Liver (tissue), 9 donors: ENCODE measurements around the gene MALT1. TPM values are rescaled to one million over a fixed set of nuclear protein-coding genes. Genes with fewer than 3 reads are reported as not detected.
A peak's percentile ranks its signal among the peaks of the same experiment; 100 is the strongest.

Experiments used
- DNase-seq: peaks from one replicate; pipeline ENCODE4 v3.0.0-alpha.2; 2017; ENCODE audit warnings: low spot score
- H3K27ac ChIP-seq, 2 donors: one replicate each; pipeline ENCODE4 v1.7.0; 2013; ENCODE audit warnings: inconsistent platforms in 2 of 2, low read length in 2 of 2, control low read depth in 1 of 2, low read depth in 1 of 2, mild to moderate bottlenecking in 1 of 2
- H3K27me3 ChIP-seq, 4 donors: one replicate each; pipeline versions ENCODE4 v1.6.1 to v1.7.0; 2013; ENCODE audit warnings: low read length in 3 of 4, inconsistent platforms in 1 of 4, mild to moderate bottlenecking in 1 of 4, moderate library complexity in 1 of 4; ENCODE audit not compliant: control insufficient read depth in 4 of 4, insufficient read depth in 4 of 4
- H3K36me3 ChIP-seq, 4 donors: one replicate each; pipeline versions ENCODE4 v1.6.1 to v1.7.0; 2013; ENCODE audit warnings: low read length in 3 of 4, mild to moderate bottlenecking in 3 of 4, low read depth in 1 of 4, moderate library complexity in 1 of 4; ENCODE audit not compliant: control insufficient read depth in 4 of 4, insufficient read depth in 3 of 4
- H3K4me1 ChIP-seq, 4 donors: one replicate each; pipeline versions ENCODE4 v1.6.1 to v1.7.0; 2013; ENCODE audit warnings: low read length in 3 of 4, mild to moderate bottlenecking in 3 of 4, moderate library complexity in 1 of 4; ENCODE audit not compliant: control insufficient read depth in 4 of 4, insufficient read depth in 4 of 4
- H3K4me3 ChIP-seq, 3 donors: one replicate each; pipeline versions ENCODE4 v1.6.1 to v1.7.0; 2013; ENCODE audit warnings: low read length in 3 of 3, control low read depth in 1 of 3, low read depth in 1 of 3, mild to moderate bottlenecking in 1 of 3
- H3K9ac ChIP-seq, 2 donors: one replicate each; pipeline ENCODE4 v1.7.0; 2013; ENCODE audit warnings: low read length in 2 of 2, mild to moderate bottlenecking in 2 of 2, moderate library complexity in 2 of 2, control low read depth in 1 of 2, low read depth in 1 of 2
- H3K9me3 ChIP-seq, 4 donors: one replicate each; pipeline versions ENCODE4 v1.6.1 to v1.7.0; 2013; ENCODE audit warnings: low read length in 3 of 4; ENCODE audit not compliant: control insufficient read depth in 4 of 4
- ATF3 ChIP-seq: IDR thresholded peaks from 2 replicates; pipeline ENCODE4 v1.6.1; 2016; ENCODE audit warnings: antibody characterized with exemption
- EGR1 ChIP-seq, 2 donors: IDR thresholded peaks; 2 replicates each; pipeline ENCODE4 v1.6.1; 2016 to 2018; ENCODE audit warnings: antibody characterized with exemption in 2 of 2, low read depth in 2 of 2
- FOXA1 ChIP-seq: IDR thresholded peaks from 2 replicates; pipeline ENCODE4 v1.6.1; 2016; ENCODE audit warnings: antibody characterized with exemption
- FOXA2 ChIP-seq: IDR thresholded peaks from 2 replicates; pipeline ENCODE4 v1.6.1; 2016; ENCODE audit warnings: antibody characterized with exemption
- GABPA ChIP-seq, 2 donors: IDR thresholded peaks in 1 of 2; conservative IDR thresholded peaks in 1 of 2; 2 replicates each; pipeline ENCODE4 v1.6.1; 2016; ENCODE audit warnings: antibody characterized with exemption in 2 of 2, mild to moderate bottlenecking in 1 of 2, moderate library complexity in 1 of 2
- HNF4A ChIP-seq, 2 donors: conservative IDR thresholded peaks; 2 replicates each; pipeline ENCODE4 v1.6.1; 2016; ENCODE audit warnings: antibody characterized with exemption in 2 of 2, mild to moderate bottlenecking in 2 of 2
- HNF4G ChIP-seq: IDR thresholded peaks from 2 replicates; pipeline ENCODE4 v1.6.1; 2016; ENCODE audit warnings: antibody characterized with exemption
- JUND ChIP-seq, 2 donors: IDR thresholded peaks; 2 replicates each; pipeline ENCODE4 v1.6.1; 2016; ENCODE audit warnings: antibody characterized with exemption in 2 of 2
- MAX ChIP-seq: IDR thresholded peaks from 2 replicates; pipeline ENCODE4 v1.6.1; 2016; ENCODE audit warnings: antibody characterized with exemption
- NR2F2 ChIP-seq: IDR thresholded peaks from 2 replicates; pipeline ENCODE4 v1.6.1; 2016; ENCODE audit warnings: antibody characterized with exemption
- RAD21 ChIP-seq, 2 donors: IDR thresholded peaks; 2 replicates each; pipeline ENCODE4 v1.6.1; 2016; ENCODE audit warnings: antibody characterized with exemption in 2 of 2, mild to moderate bottlenecking in 2 of 2
- REST ChIP-seq: IDR thresholded peaks from 2 replicates; pipeline ENCODE4 v1.6.1; 2016; ENCODE audit warnings: antibody characterized with exemption, mild to moderate bottlenecking
- RXRA ChIP-seq, 2 donors: IDR thresholded peaks; 2 replicates each; pipeline ENCODE4 v1.6.1; 2017 to 2018; ENCODE audit warnings: antibody characterized with exemption in 2 of 2, mild to moderate bottlenecking in 1 of 2
- SP1 ChIP-seq: IDR thresholded peaks from 2 replicates; pipeline ENCODE4 v1.6.1; 2018; ENCODE audit warnings: antibody characterized with exemption, mild to moderate bottlenecking
- TAF1 ChIP-seq: conservative IDR thresholded peaks from 2 replicates; pipeline ENCODE4 v1.6.1; 2016; ENCODE audit warnings: antibody characterized with exemption, mild to moderate bottlenecking
- YY1 ChIP-seq: IDR thresholded peaks from 2 replicates; pipeline ENCODE4 v1.6.1; 2016; ENCODE audit warnings: antibody characterized with exemption, mild to moderate bottlenecking
- ZBTB33 ChIP-seq: IDR thresholded peaks from 2 replicates; pipeline ENCODE4 v1.6.1; 2016; ENCODE audit warnings: antibody characterized with exemption
- WGBS: extraction: QIAGEN DNeasy Blood & Tissue Kit; methylation state at CpG from one replicate; pipeline ENCODE4 v1.1.7; 2013; 5-methylcytosine and 5-hydroxymethylcytosine counted together
- polyA plus RNA-seq, 2 donors: library from polyadenylated mRNA; stranded (reverse) in 1 of 2; unstranded in 1 of 2; fragments of 200-250 nt in 1 of 2; fragments of >200 nt in 1 of 2; fragmentation: Nextera tagmentation in 1 of 2; extraction: Ambion mirVana in 1 of 2; gene quantifications; one replicate each; pipeline versions ENCODE4 v1.2.1 to v1.2.3, GENCODE V29; 2013 to 2015
- total RNA-seq, 2 donors: library from RNA; depleted of rRNA; stranded (reverse); fragments of >200 nt; gene quantifications; one replicate each; pipeline ENCODE4 v1.2.3, GENCODE V29; 2014
- donor health status: healthy.
- donor health status: healthy.
- donor health status: healthy.
- donor health status: healthy.
- donor health status: healthy.

The MALT1 gene
- total and polyA plus RNA-seq, 4 donors = 3.1 to 27.3 (median 6.4) TPM

- H3K9ac ChIP-seq = no peak overlapping the region
- no peaks in the 10 kb centered on the region for H3K27me3 ChIP-seq
- peaks cover 0 to 7% (median 3%) of the 10 kb centered on the region in 4 donors for H3K4me1 ChIP-seq
- no peak overlapping the region for H3K4me3 ChIP-seq
- H3K27ac ChIP-seq = no peak overlapping the region
- TF ChIP-seq REST (no peak), FOXA1 (no peak), YY1 (no peak), NR2F2 (no peak), GABPA (IDR thresholded peaks at IDR 0.05 in 1 of 2, conservative IDR thresholded peaks at IDR 0.05 in 1 of 2) (no peak), ATF3 (no peak), EGR1 (IDR thresholded peaks at IDR 0.05; ENCODE audit: low read depth in 2 of 2) (no peak), RXRA (IDR thresholded peaks at IDR 0.05) (no peak), SP1 (no peak), HNF4A (conservative IDR thresholded peaks at IDR 0.05) (no peak), TAF1 (no peak), JUND (IDR thresholded peaks at IDR 0.05) (no peak), FOXA2 (no peak), HNF4G (no peak), ZBTB33 (no peak)
- 86% methylated on average over 9 of the region's 9 CpGs for WGBS
- peak; percentile 14 for DNase-seq
- H3K36me3 ChIP-seq = no peaks in the 10 kb centered on the region
- H3K9me3 ChIP-seq = no peaks in the 10 kb centered on the region
Observed at GRCh38 chr18:58758606-58759005, 87.3 kb downstream of the MALT1 start.

- Histone ChIP-seq H3K27me3 (no peaks in the 10 kb centered on the region), H3K4me1 (peaks cover 0 to 14% (median 3%) of the 10 kb centered on the region in 4 donors), H3K9me3 (no peaks in the 10 kb centered on the region), H3K9ac (no peak overlapping the region), H3K36me3 (no peaks in the 10 kb centered on the region), H3K4me3 (no peak overlapping the region), H3K27ac (no peak overlapping the region)
- DNase-seq = peak; percentile 1
- 55% methylated on average over 14 of the region's 14 CpGs for WGBS
- TF ChIP-seq RXRA (IDR thresholded peaks at IDR 0.05) (no peak), RAD21 (IDR thresholded peaks at IDR 0.05) (peak in 1 of 2 donors; percentile 8), HNF4A (conservative IDR thresholded peaks at IDR 0.05) (peak in 1 of 2 donors; percentile 26), MAX (no peak)
Observed at GRCh38 chr18:58761241-58761969, 90.1 kb downstream of the MALT1 start.
